IgD-negative memory B cell (primary cell): ENCODE results near the gene AFG3L2. TPM values are rescaled to one million over a fixed set of nuclear protein-coding genes. Genes with fewer than 3 reads are reported as not detected.

ENCODE experiments used
- H3K27ac Mint-ChIP-seq, 3 donors: one replicate each; pipeline ENCODE4 v1.8.0; 2020 to 2022; ENCODE audit warnings: mild to moderate bottlenecking in 3 of 3, mixed read lengths in 3 of 3, moderate library complexity in 1 of 3
- H3K27me3 Mint-ChIP-seq: one replicate; pipeline ENCODE4 v1.8.0; 2021; ENCODE audit warnings: mixed read lengths
- H3K36me3 Mint-ChIP-seq: one replicate; pipeline ENCODE4 v1.8.0; 2020; ENCODE audit warnings: mild to moderate bottlenecking, mixed read lengths
- H3K4me1 Mint-ChIP-seq, 3 donors: one replicate each; pipeline ENCODE4 v1.8.0; 2020 to 2022; ENCODE audit warnings: mixed read lengths in 3 of 3, mild to moderate bottlenecking in 1 of 3
- H3K4me3 Mint-ChIP-seq, 4 donors: one replicate each; pipeline ENCODE4 v1.8.0; 2020 to 2022; ENCODE audit warnings: mild to moderate bottlenecking in 4 of 4, mixed read lengths in 4 of 4, moderate library complexity in 3 of 4
- H3K9me3 Mint-ChIP-seq, 3 donors: one replicate each; pipeline ENCODE4 v1.8.0; 2020 to 2021; ENCODE audit warnings: mixed read lengths in 3 of 3, mild to moderate bottlenecking in 1 of 3
- polyA plus RNA-seq: library from polyadenylated mRNA; unstranded; fragments of 300-500 nt; fragmentation: Illumina TruSeq; gene quantifications from one replicate; pipeline ENCODE4 v1.2.3, GENCODE V29; 2021

The AFG3L2 gene
- polyA plus RNA-seq, 1 donor from 2014 or later, result 27.9 TPM

GRCh38 chr18:12301263-12302005 lies 75.6 kb downstream of the AFG3L2 start:
- Mint-ChIP-seq H3K4me1 (peaks cover 0 to 2% (median under 1%) of the 10 kb centered on the region in 3 donors), H3K9me3 (no peaks in the 10 kb centered on the region), H3K27me3 (peaks cover 25% of the 10 kb centered on the region)

GRCh38 chr18:12299862-12300261 lies 77.2 kb downstream of the AFG3L2 start:
- Mint-ChIP-seq H3K4me1 (peaks cover 0 to under 1% (median 0%) of the 10 kb centered on the region in 3 donors), H3K36me3 (no peaks in the 10 kb centered on the region), H3K27me3 (peaks cover 17% of the 10 kb centered on the region), H3K27ac (no peak overlapping the region), H3K9me3 (no peaks in the 10 kb centered on the region), H3K4me3 (no peak overlapping the region)

More at GRCh38 chr18:12301263-12302005, 75.6 kb downstream of the AFG3L2 start:
- Mint-ChIP-seq H3K36me3 (no peaks in the 10 kb centered on the region), H3K27ac (no peak overlapping the region), H3K4me3 (peak overlapping the region in 1 of 4 donors; percentile 23)

GRCh38 chr18:12296457-12296856 lies 80.6 kb downstream of the AFG3L2 start:
- Mint-ChIP-seq H3K27me3 (peaks cover 9% of the 10 kb centered on the region), H3K9me3 (no peaks in the 10 kb centered on the region), H3K27ac (no peak overlapping the region), H3K4me3 (no peak overlapping the region), H3K4me1 (no peaks in the 10 kb centered on the region), H3K36me3 (no peaks in the 10 kb centered on the region)

GRCh38 chr18:12296087-12296403 lies 81.0 kb downstream of the AFG3L2 start:
- no peaks in the 10 kb centered on the region for H3K4me1 Mint-ChIP-seq
- H3K27me3 Mint-ChIP-seq, result peaks cover 5% of the 10 kb centered on the region
- H3K27ac Mint-ChIP-seq, result no peak overlapping the region
- H3K4me3 Mint-ChIP-seq, result no peak overlapping the region
- H3K36me3 Mint-ChIP-seq, result no peaks in the 10 kb centered on the region
- no peaks in the 10 kb centered on the region for H3K9me3 Mint-ChIP-seq

- Mint-ChIP-seq H3K27ac (no peak overlapping the region), H3K36me3 (no peaks in the 10 kb centered on the region), H3K9me3 (no peaks in the 10 kb centered on the region), H3K4me1 (no peaks in the 10 kb centered on the region), H3K4me3 (no peak overlapping the region), H3K27me3 (peaks cover 1% of the 10 kb centered on the region)
Observed at GRCh38 chr18:12295389-12296086, 81.5 kb downstream of the AFG3L2 start.

- no peak overlapping the region for H3K4me3 Mint-ChIP-seq
- H3K36me3 Mint-ChIP-seq, result no peaks in the 10 kb centered on the region
- H3K27ac Mint-ChIP-seq, result no peak overlapping the region
- H3K9me3 Mint-ChIP-seq, result peaks cover 0 to 2% (median 0%) of the 10 kb centered on the region in 3 donors
- H3K4me1 Mint-ChIP-seq, result no peaks in the 10 kb centered on the region
- peaks cover 12% of the 10 kb centered on the region for H3K27me3 Mint-ChIP-seq
Observed at GRCh38 chr18:12293831-12294230, 83.2 kb downstream of the AFG3L2 start.

GRCh38 chr18:12291690-12292089 lies 85.3 kb downstream of the AFG3L2 start:
- Mint-ChIP-seq H3K27me3 (peaks cover 21% of the 10 kb centered on the region), H3K9me3 (peaks cover 0 to 4% (median 0%) of the 10 kb centered on the region in 3 donors), H3K4me3 (no peak overlapping the region), H3K4me1 (peaks cover 0 to 2% (median 0%) of the 10 kb centered on the region in 3 donors), H3K27ac (no peak overlapping the region), H3K36me3 (no peaks in the 10 kb centered on the region)

- peaks cover 0 to 2% (median 0%) of the 10 kb centered on the region in 3 donors for H3K4me1 Mint-ChIP-seq
- peaks cover 21% of the 10 kb centered on the region for H3K27me3 Mint-ChIP-seq
- H3K9me3 Mint-ChIP-seq, result peaks cover 0 to 4% (median 0%) of the 10 kb centered on the region in 3 donors
- no peak overlapping the region for H3K27ac Mint-ChIP-seq
- H3K4me3 Mint-ChIP-seq, result no peak overlapping the region
- H3K36me3 Mint-ChIP-seq, result no peaks in the 10 kb centered on the region
Observed at GRCh38 chr18:12291161-12291560, 85.9 kb downstream of the AFG3L2 start.

GRCh38 chr18:12290086-12290485 lies 86.9 kb downstream of the AFG3L2 start:
- H3K27ac Mint-ChIP-seq, result no peak overlapping the region
- peaks cover 22% of the 10 kb centered on the region for H3K27me3 Mint-ChIP-seq
- H3K36me3 Mint-ChIP-seq, result no peaks in the 10 kb centered on the region
- H3K4me3 Mint-ChIP-seq, result no peak overlapping the region
- H3K4me1 Mint-ChIP-seq, result peaks cover 0 to 2% (median 0%) of the 10 kb centered on the region in 3 donors
- H3K9me3 Mint-ChIP-seq, result peaks cover 0 to 4% (median 0%) of the 10 kb centered on the region in 3 donors

- Mint-ChIP-seq H3K4me3 (peak overlapping the region in 1 of 4 donors; percentile 73), H3K27me3 (peaks cover 26% of the 10 kb centered on the region), H3K9me3 (peaks cover 0 to 4% (median 0%) of the 10 kb centered on the region in 3 donors)
Observed at GRCh38 chr18:12288403-12288755, 88.6 kb downstream of the AFG3L2 start.

GRCh38 chr18:12287684-12288402 lies 89.2 kb downstream of the AFG3L2 start:
- H3K27ac Mint-ChIP-seq, result no peak overlapping the region
- peaks cover 0 to 2% (median 0%) of the 10 kb centered on the region in 3 donors for H3K4me1 Mint-ChIP-seq
- peaks cover 0 to 4% (median 0%) of the 10 kb centered on the region in 3 donors for H3K9me3 Mint-ChIP-seq
- H3K4me3 Mint-ChIP-seq, result peak overlapping the region in 1 of 4 donors; percentile 66
- no peaks in the 10 kb centered on the region for H3K36me3 Mint-ChIP-seq
- peaks cover 26% of the 10 kb centered on the region for H3K27me3 Mint-ChIP-seq

More at GRCh38 chr18:12288403-12288755, 88.6 kb downstream of the AFG3L2 start:
- Mint-ChIP-seq H3K36me3 (no peaks in the 10 kb centered on the region), H3K4me1 (peaks cover 0 to 2% (median 0%) of the 10 kb centered on the region in 3 donors), H3K27ac (no peak overlapping the region)

GRCh38 chr18:12287131-12287681 lies 89.8 kb downstream of the AFG3L2 start:
- Mint-ChIP-seq H3K27me3 (peaks cover 29% of the 10 kb centered on the region), H3K36me3 (no peaks in the 10 kb centered on the region), H3K9me3 (peaks cover 0 to 4% (median 0%) of the 10 kb centered on the region in 3 donors), H3K4me3 (no peak overlapping the region), H3K4me1 (peaks cover 0 to 2% (median 0%) of the 10 kb centered on the region in 3 donors), H3K27ac (no peak overlapping the region)

- peak overlapping the region in 1 of 4 donors; percentile 7 for H3K4me3 Mint-ChIP-seq
- no peak overlapping the region for H3K27ac Mint-ChIP-seq
- H3K9me3 Mint-ChIP-seq, result peaks cover 0 to under 1% (median 0%) of the 10 kb centered on the region in 3 donors
- no peaks in the 10 kb centered on the region for H3K36me3 Mint-ChIP-seq
- peaks cover 16% of the 10 kb centered on the region for H3K27me3 Mint-ChIP-seq
- peaks cover 0 to under 1% (median 0%) of the 10 kb centered on the region in 3 donors for H3K4me1 Mint-ChIP-seq
Observed at GRCh38 chr18:12283666-12284065, 93.4 kb downstream of the AFG3L2 start.

GRCh38 chr18:12283256-12283655 lies 93.8 kb downstream of the AFG3L2 start:
- Mint-ChIP-seq H3K4me3 (no peak overlapping the region), H3K9me3 (no peaks in the 10 kb centered on the region), H3K27ac (no peak overlapping the region), H3K27me3 (peaks cover 16% of the 10 kb centered on the region), H3K4me1 (no peaks in the 10 kb centered on the region), H3K36me3 (no peaks in the 10 kb centered on the region)
